HepG2 (cell line): ENCODE data around the gene KATNAL2. TPM values are rescaled to one million over a fixed set of nuclear protein-coding genes. Genes with fewer than 3 reads are reported as not detected.
A peak's percentile ranks its signal among the peaks of the same experiment; 100 is the strongest.

Source experiments
- CENPX ChIP-seq: sonication (generic); formaldehyde crosslinking; IDR thresholded peaks from 2 replicates; pipeline ENCODE4 v1.9.0; 2021; ENCODE audit warnings: mild to moderate bottlenecking, missing genetic modification reagents, moderate library complexity
- ELF3 ChIP-seq: IDR thresholded peaks from 2 replicates; pipeline ENCODE4 v1.6.1; 2016; ENCODE audit warnings: missing genetic modification reagents, missing compliant biosample characterization
- FOXO1 ChIP-seq: sonication (generic); formaldehyde crosslinking; IDR thresholded peaks from 2 replicates; pipeline ENCODE4 v1.4.0; 2020; ENCODE audit warnings: missing genetic modification reagents
- FOXP1 ChIP-seq, 2 experiments: fragments of 450-650 bp in 1 of 2; IDR thresholded peaks; 2 replicates each; pipeline ENCODE4 v1.6.1; 2017 to 2018; ENCODE audit warnings: antibody characterized with exemption in 1 of 2
- GATAD2A ChIP-seq: IDR thresholded peaks from 2 replicates; pipeline ENCODE4 v1.6.1; 2016
- HDAC2 ChIP-seq: sonication (generic); formaldehyde crosslinking; IDR thresholded peaks from 2 replicates; pipeline ENCODE4 v1.4.0; 2020; ENCODE audit warnings: missing genetic modification reagents
- HNF1A ChIP-seq, 2 experiments: sonication (generic) in 1 of 2; formaldehyde crosslinking in 1 of 2; IDR thresholded peaks; 2 replicates each; pipeline versions ENCODE4 v1.4.0 to v1.6.1; 2016 to 2020; ENCODE audit warnings: borderline replicate concordance in 1 of 2, low read depth in 1 of 2, mild to moderate bottlenecking in 1 of 2, missing genetic modification reagents in 1 of 2
- HNF4A ChIP-seq: sonication (generic); formaldehyde crosslinking; IDR thresholded peaks from 2 replicates; pipeline ENCODE4 v1.4.0; 2020; ENCODE audit warnings: missing genetic modification reagents
- HOXA9 ChIP-seq: sonication (generic); formaldehyde crosslinking; IDR thresholded peaks from 2 replicates; pipeline ENCODE4 v1.8.1; 2022; ENCODE audit warnings: missing genetic modification reagents, mild to moderate bottlenecking, moderate library complexity, borderline replicate concordance
- KDM1A ChIP-seq: IDR thresholded peaks from 2 replicates; pipeline ENCODE4 v1.6.1; 2016; ENCODE audit warnings: missing compliant biosample characterization
- MIER3 ChIP-seq: IDR thresholded peaks from 2 replicates; pipeline ENCODE4 v1.6.1; 2016; ENCODE audit warnings: missing compliant biosample characterization, borderline replicate concordance
- NCOA2 ChIP-seq: sonication (generic); formaldehyde crosslinking; IDR thresholded peaks from 2 replicates; pipeline ENCODE4 v1.8.0; 2022; ENCODE audit warnings: inconsistent platforms
- NCOR1 ChIP-seq: fragments of 200-600 bp; sonication (generic); IDR thresholded peaks from 2 replicates; pipeline ENCODE4 v1.7.0; 2017; ENCODE audit warnings: antibody characterized with exemption, low read length, borderline replicate concordance
- NR2F1 ChIP-seq, 2 experiments: fragments of 450-650 bp in 1 of 2; formaldehyde crosslinking in 1 of 2; IDR thresholded peaks; 2 replicates each; pipeline versions ENCODE4 v1.5.0 to v1.6.1; 2016 to 2020; ENCODE audit warnings: mild to moderate bottlenecking in 1 of 2, missing compliant biosample characterization in 1 of 2, missing genetic modification reagents in 1 of 2, moderate library complexity in 1 of 2
- PRDM10 ChIP-seq: sonication (generic); formaldehyde crosslinking; IDR thresholded peaks from 2 replicates; pipeline ENCODE4 v1.4.0; 2020; ENCODE audit warnings: low read depth, missing genetic modification reagents
- RARA ChIP-seq: IDR thresholded peaks from 2 replicates; pipeline ENCODE4 v1.6.1; 2016; ENCODE audit warnings: missing genetic modification reagents, missing compliant biosample characterization
- RXRA ChIP-seq: sonication (generic); formaldehyde crosslinking; IDR thresholded peaks from 2 replicates; pipeline ENCODE4 v1.5.1; 2020; ENCODE audit warnings: missing genetic modification reagents
- RXRB ChIP-seq: IDR thresholded peaks from 2 replicates; pipeline ENCODE4 v1.6.1; 2016; ENCODE audit warnings: borderline replicate concordance, missing genetic modification reagents, missing compliant biosample characterization
- TARDBP ChIP-seq: sonication (generic); formaldehyde crosslinking; IDR thresholded peaks from 2 replicates; pipeline ENCODE4 v1.8.0; 2022; ENCODE audit warnings: mild to moderate bottlenecking, missing genetic modification reagents
- TCF7L2 ChIP-seq: IDR thresholded peaks from 2 replicates; pipeline ENCODE4 v1.6.1; 2011; ENCODE audit warnings: mild to moderate bottlenecking, low read depth, low read length, moderate library complexity
- polyA plus RNA-seq, 8 experiments: library from polyadenylated mRNA; depleted of rRNA in 3 of 8; stranded (reverse) in 7 of 8; unstranded in 1 of 8; fragments of >200 nt; fragmentation: Illumina TruSeq in 4 of 8; extraction: Trizol in 4 of 8; gene quantifications; 2 replicates each; pipeline versions ENCODE4 v1.2.1 to v1.2.3, GENCODE V29; 2011 to 2016; ENCODE audit warnings: low read depth in 4 of 8, missing spikeins in 1 of 8, mixed read lengths in 1 of 8; ENCODE audit not compliant: insufficient read depth in 1 of 8
- total RNA-seq, 5 experiments: library from RNA; depleted of rRNA; stranded (reverse); fragments of >200 nt; fragmentation: Illumina TruSeq; extraction: Trizol; gene quantifications; 2 replicates each; pipeline ENCODE4 v1.2.3, GENCODE V29; 2016; ENCODE audit warnings: low read depth in 1 of 5
- TF ChIP-seq, protein P1 (sequence below): sonication (generic); formaldehyde crosslinking; IDR thresholded peaks from 2 replicates; pipeline ENCODE4 v1.5.1; 2020; ENCODE audit warnings: missing genetic modification reagents, mild to moderate bottlenecking, borderline replicate concordance

KATNAL2 gene
- total and polyA plus RNA-seq, 2 of the 13 experiments (the other 11 are each of a cell fraction or from before 2014, with no cell fraction given): not detected

GRCh38 chr18:47095810-47096209 lies 178.4 kb downstream of the KATNAL2 start (continued):
- TF ChIP-seq TCF7L2: peak; percentile 46; the same call in 1 of the 2 replicates
- TF ChIP-seq, protein P1, sequence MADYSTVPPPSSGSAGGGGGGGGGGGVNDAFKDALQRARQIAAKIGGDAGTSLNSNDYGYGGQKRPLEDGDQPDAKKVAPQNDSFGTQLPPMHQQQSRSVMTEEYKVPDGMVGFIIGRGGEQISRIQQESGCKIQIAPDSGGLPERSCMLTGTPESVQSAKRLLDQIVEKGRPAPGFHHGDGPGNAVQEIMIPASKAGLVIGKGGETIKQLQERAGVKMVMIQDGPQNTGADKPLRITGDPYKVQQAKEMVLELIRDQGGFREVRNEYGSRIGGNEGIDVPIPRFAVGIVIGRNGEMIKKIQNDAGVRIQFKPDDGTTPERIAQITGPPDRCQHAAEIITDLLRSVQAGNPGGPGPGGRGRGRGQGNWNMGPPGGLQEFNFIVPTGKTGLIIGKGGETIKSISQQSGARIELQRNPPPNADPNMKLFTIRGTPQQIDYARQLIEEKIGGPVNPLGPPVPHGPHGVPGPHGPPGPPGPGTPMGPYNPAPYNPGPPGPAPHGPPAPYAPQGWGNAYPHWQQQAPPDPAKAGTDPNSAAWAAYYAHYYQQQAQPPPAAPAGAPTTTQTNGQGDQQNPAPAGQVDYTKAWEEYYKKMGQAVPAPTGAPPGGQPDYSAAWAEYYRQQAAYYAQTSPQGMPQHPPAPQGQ (CRISPR knock-in tag): no peak
- peak; percentile 36; the same call in 1 of the 2 replicates for TF ChIP-seq TARDBP (CRISPR knock-in tag)
- no peak for TF ChIP-seq CENPX
- TF ChIP-seq NCOA2 (CRISPR knock-in tag): peak; percentile 91
- peak in 1 of 2 experiments; percentile 33; a peak in 1 of 4 replicates for TF ChIP-seq NR2F1 (CRISPR knock-in tag; IDR thresholded peaks at IDR 0.05)
- no peak for TF ChIP-seq FOXP1 (IDR thresholded peaks at IDR 0.05)
- TF ChIP-seq FOXP1 (CRISPR knock-in tag; IDR thresholded peaks at IDR 0.05): peak; percentile 64; the same call in 1 of the 2 replicates
- no peak for TF ChIP-seq HOXA9 (CRISPR knock-in tag)
- TF ChIP-seq ELF3 (CRISPR knock-in tag): peak; percentile 22; the same call in 1 of the 2 replicates
- TF ChIP-seq RARA (CRISPR knock-in tag): peak; percentile 73
- TF ChIP-seq RXRA (CRISPR knock-in tag): peak; percentile 64; the same call in 1 of the 2 replicates
- peak; percentile 36; the same call in 1 of the 2 replicates for TF ChIP-seq MIER3 (CRISPR knock-in tag)
- peak; percentile 57 for TF ChIP-seq RXRB (CRISPR knock-in tag)
- peak; percentile 60; the same call in 1 of the 2 replicates for TF ChIP-seq HDAC2
- TF ChIP-seq NCOR1: peak; percentile 57; the same call in 1 of the 2 replicates
- peak; percentile 46; the same call in 1 of the 2 replicates for TF ChIP-seq HNF1A (IDR thresholded peaks at IDR 0.05; ENCODE audit: low read depth)
- no peak for TF ChIP-seq HNF1A (CRISPR knock-in tag; IDR thresholded peaks at IDR 0.05; ENCODE audit: borderline replicate concordance)
- TF ChIP-seq PRDM10 (CRISPR knock-in tag): 0 out of 2 replicates have a peak, but pooled peaks have one; percentile 46
- peak; percentile 62; the same call in 1 of the 2 replicates for TF ChIP-seq KDM1A (CRISPR knock-in tag)
- TF ChIP-seq GATAD2A (CRISPR knock-in tag): peak; percentile 90
- peak; percentile 74 for TF ChIP-seq HNF4A (CRISPR knock-in tag)
- TF ChIP-seq FOXO1: peak; percentile 83
